Upper lobe of left lung (tissue), 6 donors: ENCODE results near the gene KCNN1. TPM values are rescaled to one million over a fixed set of nuclear protein-coding genes. Genes with fewer than 3 reads are reported as not detected.

ENCODE experiments used
- ATAC-seq, 2 donors: fragments of 200-7000 bp; cut with Tn5 transposase; one replicate each; pipeline ENCODE4 v1.9.1; 2022; ENCODE audit warnings: mild to moderate bottlenecking in 2 of 2, moderate library complexity in 2 of 2; ENCODE audit not compliant: low FRiP score in 2 of 2
- DNase-seq, 2 donors: peaks; one replicate each; pipeline ENCODE4 v3.0.0-alpha.2; 2019 to 2020
- H3K27ac ChIP-seq, 4 donors: fragments of 200-600 bp; sonication (generic); one replicate each; pipeline ENCODE4 v1.5.1; 2016 to 2019
- H3K27me3 ChIP-seq, 4 donors: fragments of 200-600 bp; sonication (generic); one replicate each; pipeline ENCODE4 v1.5.1; 2017 to 2019
- H3K36me3 ChIP-seq, 4 donors: fragments of 200-600 bp; sonication (generic); one replicate each; pipeline ENCODE4 v1.5.1; 2016 to 2019
- H3K4me1 ChIP-seq, 4 donors: fragments of 200-600 bp; sonication (generic); one replicate each; pipeline ENCODE4 v1.5.1; 2018 to 2019
- H3K4me3 ChIP-seq, 4 donors: fragments of 200-600 bp; sonication (generic); one replicate each; pipeline ENCODE4 v1.5.1; 2017 to 2019; ENCODE audit warnings: mild to moderate bottlenecking in 2 of 4, moderate library complexity in 1 of 4
- H3K9me3 ChIP-seq, 4 donors: fragments of 200-600 bp; sonication (generic); one replicate each; pipeline ENCODE4 v1.5.1; 2018 to 2019
- CTCF ChIP-seq, 6 experiments: fragments of 450-650 bp in 4 of 6; fragments of 200-600 bp in 2 of 6; sonication (generic) in 2 of 6; IDR thresholded peaks; one replicate each; pipeline ENCODE4 v1.5.1; 2016 to 2019; ENCODE audit warnings: antibody characterized with exemption in 6 of 6
- EP300 ChIP-seq, 4 donors: sonication (generic); formaldehyde crosslinking; IDR thresholded peaks; one replicate each; pipeline ENCODE4 v1.5.1; 2017; ENCODE audit warnings: antibody characterized with exemption in 4 of 4, control low read depth in 2 of 4
- POLR2A ChIP-seq, 4 donors: fragments of 450-650 bp; IDR thresholded peaks; one replicate each; pipeline ENCODE4 v1.5.1; 2016 to 2017; ENCODE audit warnings: antibody characterized with exemption in 4 of 4, mild to moderate bottlenecking in 2 of 4
- POLR2AphosphoS5 ChIP-seq, 2 donors: sonication (generic); formaldehyde crosslinking; IDR thresholded peaks; one replicate each; pipeline ENCODE4 v1.5.1; 2017; ENCODE audit warnings: antibody characterized with exemption in 2 of 2
- WGBS, 2 donors: methylation state at CpG; one replicate each; pipeline ENCODE4 v1.1.5; 2017 to 2018; 5-methylcytosine and 5-hydroxymethylcytosine counted together
- total RNA-seq, 6 donors: library from RNA; depleted of rRNA in 4 of 6; stranded (reverse); fragments of >200 nt in 4 of 6; gene quantifications; one replicate each; pipeline versions ENCODE4 v1.1.0 to v1.2.1, GENCODE V29; 2016 to 2021
- donor health status: DM: no; HTN: no; CAD: no; lungs with moderate emphysema.
- donor health status: DM: no; HTN: yes; CAD: no; lungs with severe emphysema.

Gene KCNN1
- total RNA-seq, 6 donors from 2014 or later, result 0.34 to 0.37 TPM; not detected in 4

GRCh38 chr19:17926044-17926443 lies 40.9 kb upstream of the KCNN1 start:
- no peaks in the 10 kb centered on the region for H3K36me3 ChIP-seq
- ATAC-seq, result no peak
- TF ChIP-seq EP300 (IDR thresholded peaks at IDR 0.05) (no peak), CTCF (IDR thresholded peaks at IDR 0.05) (no peak), POLR2A (IDR thresholded peaks at IDR 0.05) (no peak), POLR2AphosphoS5 (IDR thresholded peaks at IDR 0.05) (no peak)

GRCh38 chr19:17929056-17929455 lies 37.9 kb upstream of the KCNN1 start:
- TF ChIP-seq POLR2A (IDR thresholded peaks at IDR 0.05) (no peak), EP300 (IDR thresholded peaks at IDR 0.05) (no peak), POLR2AphosphoS5 (IDR thresholded peaks at IDR 0.05) (no peak), CTCF (IDR thresholded peaks at IDR 0.05) (no peak)
- ATAC-seq (no peak), DNase-seq (no peak)
- Histone ChIP-seq H3K36me3 (no peaks in the 10 kb centered on the region), H3K27me3 (no peaks in the 10 kb centered on the region), H3K4me3 (no peak overlapping the region), H3K9me3 (no peaks in the 10 kb centered on the region), H3K27ac (no peak overlapping the region), H3K4me1 (peaks cover 14 to 20% (median 16%) of the 10 kb centered on the region in 4 donors)
- WGBS, 2 donors, result 65 to 67% methylated on average over 4 of the region's 4 CpGs

More at GRCh38 chr19:17926044-17926443, 40.9 kb upstream of the KCNN1 start:
- H3K4me1 ChIP-seq, result no peaks in the 10 kb centered on the region
- H3K27ac ChIP-seq, result no peak overlapping the region
- no peaks in the 10 kb centered on the region for H3K27me3 ChIP-seq
- DNase-seq, result no peak
- no peak overlapping the region for H3K4me3 ChIP-seq
- H3K9me3 ChIP-seq, result no peaks in the 10 kb centered on the region
- WGBS, 2 donors, result 74 to 81% methylated on average over 4 of the region's 4 CpGs

- Histone ChIP-seq H3K27me3 (no peaks in the 10 kb centered on the region), H3K27ac (peak overlapping the region in 1 of 4 donors; percentile 91), H3K9me3 (no peaks in the 10 kb centered on the region), H3K4me3 (peak overlapping the region in 3 of 4 donors; percentile 82 to 93 (median 83)), H3K4me1 (peaks cover 15 to 26% (median 18%) of the 10 kb centered on the region in 4 donors), H3K36me3 (peaks cover 0 to 6% (median 5%) of the 10 kb centered on the region in 4 donors)
- ATAC-seq (no peak), DNase-seq (no peak)
- TF ChIP-seq POLR2A (IDR thresholded peaks at IDR 0.05), result no peak
- TF ChIP-seq POLR2AphosphoS5 (IDR thresholded peaks at IDR 0.05), result no peak
- no peak for TF ChIP-seq EP300 (IDR thresholded peaks at IDR 0.05)
- TF ChIP-seq CTCF (IDR thresholded peaks at IDR 0.05), result no peak
- WGBS, 2 donors, result 32 to 34% methylated on average over 14 of the region's 14 CpGs
These were observed 35.2 kb upstream of the KCNN1 start for GRCh38 chr19:17931532-17932191.

- TF ChIP-seq CTCF (IDR thresholded peaks at IDR 0.05) (peak; percentile 60 to 96 (median 86)), EP300 (IDR thresholded peaks at IDR 0.05) (no peak), POLR2A (IDR thresholded peaks at IDR 0.05) (peak in 3 of 4 donors; percentile 76 to 94 (median 91)), POLR2AphosphoS5 (IDR thresholded peaks at IDR 0.05) (peak; percentile 93 to 97)
- peak; percentile 97 to 98 for ATAC-seq
- 0 to 1% methylated on average over 26 to 64 of the region's 64 CpGs for WGBS, 2 donors
These were observed 34.2 kb upstream of the KCNN1 start, which contains the start of gene CCDC124 for GRCh38 chr19:17932485-17933338. Gene CCDC124 (plus strand): TSS chr19:17933015. CDS start chr19:17936421, 3,406 bp downstream.

More at GRCh38 chr19:17932485-17933338, 34.2 kb upstream of the KCNN1 start, which contains the start of gene CCDC124:
- Histone ChIP-seq H3K4me1 (peaks cover 15 to 26% (median 18%) of the 10 kb centered on the region in 4 donors), H3K36me3 (peaks cover 0 to 16% (median 9%) of the 10 kb centered on the region in 4 donors), H3K27me3 (no peaks in the 10 kb centered on the region), H3K27ac (peak within 1 kb of the TSS; percentile 91), H3K4me3 (peak within 1 kb of the TSS; percentile 82 to 96 (median 88)), H3K9me3 (no peaks in the 10 kb centered on the region)
- peak; percentile 93 to 99 for DNase-seq
